RWPE1 (cell line): ENCODE results near the gene GPC5.

ENCODE experiments used
- CTCF ChIA-PET: fragments of 350-600 bp; sonication (Branson Sonifier 250); formaldehyde crosslinking; extraction: SDS; loops from one replicate; lab custom pipeline; 2021; lab: Yijun Ruan, JAX
- POLR2A ChIA-PET: fragments of 400-600 bp; formaldehyde crosslinking; extraction: SDS; loops from one replicate; lab custom pipeline; 2020; ENCODE audit warnings: antibody characterized with exemption; ENCODE audit not compliant: low non-redundant PET; lab: Yijun Ruan, JAX
- DNase-seq: peaks from one replicate; pipeline ENCODE4 v3.0.0; 2012; ENCODE audit warnings: low spot score
- H3K27ac ChIP-seq: fragments of 450-650 bp; 2 replicates; pipeline ENCODE4 v1.5.1; 2017
- CTCF ChIP-seq: fragments of 450-650 bp; conservative IDR thresholded peaks from 2 replicates; pipeline ENCODE4 v1.5.1; 2017; ENCODE audit warnings: low read depth, mild to moderate bottlenecking

Gene GPC5

GRCh38 chr13:92649140-92649813, 1250.9 kb downstream of the GPC5 start:
- ChIA-PET CTCF (no interaction called here), POLR2A (no interaction called here)
- no peak for DNase-seq
- no peak for TF ChIP-seq CTCF
- H3K27ac ChIP-seq = no peak overlapping the region

DNA sequence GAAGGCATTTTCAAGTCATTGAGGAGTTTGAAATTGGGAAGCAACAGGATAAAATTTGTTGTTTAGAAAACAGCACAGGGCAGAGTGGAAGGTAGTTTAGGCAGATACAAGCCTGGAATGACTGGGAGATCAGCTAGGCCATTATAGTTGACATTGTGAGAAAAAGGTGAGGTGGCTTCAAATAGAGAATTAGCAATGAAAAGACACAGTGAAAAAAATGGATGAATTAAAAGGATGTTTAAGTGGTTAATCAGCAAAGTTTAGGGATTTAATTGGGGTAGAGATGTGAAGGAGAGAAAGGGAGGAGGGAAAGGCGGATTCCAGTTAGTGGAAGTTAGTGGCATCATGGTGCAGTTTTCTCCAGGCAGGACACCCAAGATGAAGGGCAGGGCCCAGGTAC, 1257.7 kb downstream of the GPC5 start:
- H3K27ac ChIP-seq = no peak overlapping the region
- ChIA-PET POLR2A (no interaction called here), CTCF (no interaction called here)
- TF ChIP-seq CTCF = no peak
- no peak for DNase-seq

GRCh38 chr13:92656648-92657047, 1258.2 kb downstream of the GPC5 start:
- TF ChIP-seq CTCF = no peak
- no peak for DNase-seq
- ChIA-PET POLR2A (no interaction called here), CTCF (no interaction called here)
- H3K27ac ChIP-seq = no peak overlapping the region

DNA sequence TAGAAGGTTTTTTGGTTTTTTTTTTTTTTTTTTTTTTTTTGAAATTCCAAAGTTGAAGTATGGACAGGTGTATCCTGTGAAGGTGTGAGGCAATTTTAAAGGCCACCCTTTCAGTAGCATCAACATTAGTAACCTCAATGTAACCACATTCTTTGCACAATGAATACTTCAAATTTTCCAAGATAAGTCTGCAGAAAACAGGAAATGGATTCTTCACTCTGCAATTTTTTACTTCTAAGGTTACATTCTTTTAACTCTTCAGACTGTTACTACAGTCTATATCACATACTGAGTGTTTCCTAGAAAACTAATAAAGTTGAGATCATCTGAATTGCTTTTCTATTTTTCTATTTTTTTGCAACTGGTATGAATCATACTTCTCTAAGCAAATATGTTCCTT, 1259.1 kb downstream of the GPC5 start:
- ChIA-PET POLR2A (no interaction called here), CTCF (no interaction called here)
- H3K27ac ChIP-seq = no peak overlapping the region
- TF ChIP-seq CTCF = no peak
- DNase-seq = no peak

DNA sequence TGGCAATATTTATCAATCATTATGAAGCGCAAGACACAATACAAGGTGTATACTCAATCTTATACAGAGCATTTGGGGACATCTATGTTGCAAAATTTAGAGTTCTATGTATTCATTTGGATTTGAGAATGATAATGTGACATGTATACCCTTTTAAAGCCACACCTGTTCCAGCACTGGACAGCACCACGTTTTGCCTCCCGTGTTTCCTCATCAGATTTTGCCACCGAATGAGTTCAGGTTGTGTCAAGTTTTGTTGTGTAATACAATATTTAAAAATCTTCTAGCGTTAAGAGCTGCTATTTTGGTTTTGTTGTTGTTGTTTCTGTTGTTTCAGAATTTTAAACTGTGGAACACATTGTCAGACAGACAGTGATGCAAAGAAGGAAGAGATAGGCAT, 1259.9 kb downstream of the GPC5 start:
- ChIA-PET POLR2A (no interaction called here), CTCF (no interaction called here)
- no peak overlapping the region for H3K27ac ChIP-seq
- DNase-seq = no peak
- TF ChIP-seq CTCF = no peak

DNA sequence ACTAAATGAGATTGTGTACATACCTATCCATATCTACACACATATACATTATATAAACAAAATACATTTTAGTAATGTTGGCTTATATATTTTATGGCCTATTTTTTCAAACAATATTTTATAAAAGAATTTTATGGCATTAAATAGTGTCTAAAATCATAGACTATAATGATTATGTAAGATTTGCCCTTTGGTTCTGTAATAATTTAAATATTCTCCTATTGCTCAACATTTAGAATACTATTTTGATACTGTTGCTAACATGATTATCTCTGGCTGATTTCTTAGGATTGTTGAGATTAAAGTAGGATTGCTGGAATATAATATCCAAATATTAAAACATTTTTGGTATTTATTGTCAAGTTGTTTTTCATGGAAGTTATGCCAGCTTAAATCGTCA, 1263.0 kb downstream of the GPC5 start:
- ChIA-PET POLR2A (no interaction called here), CTCF (no interaction called here)
- no peak for DNase-seq
- no peak overlapping the region for H3K27ac ChIP-seq
- TF ChIP-seq CTCF = no peak
